Activated CD8-positive, alpha-beta memory T cell treated with anti-CD3 and anti-CD28 coated beads, Interleukin-2, amount 50 U/mL, for 1 hour (primary cell): Measurements from ENCODE around the gene RSPO3.

Experiments used
- DNase-seq: peaks from one replicate; pipeline ENCODE4 v3.0.0-alpha.2; 2020; ENCODE audit errors: extremely low read depth

The RSPO3 gene

GRCh38 chr6:127160484-127160883 lies 42.0 kb downstream of the RSPO3 start:
- no peak for DNase-seq

- DNase-seq: no peak
Observed at GRCh38 chr6:127162836-127163235, 44.4 kb downstream of the RSPO3 start.

- DNase-seq: no peak
Observed at GRCh38 chr6:127164036-127164435, 45.6 kb downstream of the RSPO3 start.

- no peak for DNase-seq
Observed at GRCh38 chr6:127164565-127164964, 46.1 kb downstream of the RSPO3 start.

GRCh38 chr6:127173156-127173940 lies 54.9 kb downstream of the RSPO3 start:
- DNase-seq: no peak

- DNase-seq: no peak
Observed at GRCh38 chr6:127176146-127176545, 57.7 kb downstream of the RSPO3 start.

GRCh38 chr6:127177030-127177922 lies 58.8 kb downstream of the RSPO3 start:
- no peak for DNase-seq

- no peak for DNase-seq
Observed at GRCh38 chr6:127177923-127178231, 59.4 kb downstream of the RSPO3 start.

GRCh38 chr6:127178746-127179145 lies 60.3 kb downstream of the RSPO3 start:
- DNase-seq: no peak

- DNase-seq: no peak
Observed at GRCh38 chr6:127180426-127180825, 62.0 kb downstream of the RSPO3 start.

- no peak for DNase-seq
Observed at GRCh38 chr6:127182501-127182900, 64.0 kb downstream of the RSPO3 start.

- no peak for DNase-seq
Observed at GRCh38 chr6:127185437-127185995, 67.0 kb downstream of the RSPO3 start.

- no peak for DNase-seq
Observed at GRCh38 chr6:127186889-127187288, 68.4 kb downstream of the RSPO3 start.

- DNase-seq: no peak
Observed at GRCh38 chr6:127188744-127189143, 70.3 kb downstream of the RSPO3 start.

- DNase-seq: no peak
Observed at GRCh38 chr6:127190552-127190951, 72.1 kb downstream of the RSPO3 start.

GRCh38 chr6:127191716-127192115 lies 73.2 kb downstream of the RSPO3 start:
- DNase-seq: no peak

- no peak for DNase-seq
Observed at GRCh38 chr6:127192911-127193541, 74.6 kb downstream of the RSPO3 start.

- no peak for DNase-seq
Observed at GRCh38 chr6:127195833-127196232, 77.4 kb downstream of the RSPO3 start.

- DNase-seq: no peak
Observed at GRCh38 chr6:127198549-127198948, 80.1 kb downstream of the RSPO3 start.

- DNase-seq: no peak
Observed at GRCh38 chr6:127199470-127199869, 81.0 kb downstream of the RSPO3 start.

GRCh38 chr6:127200114-127200513 lies 81.6 kb downstream of the RSPO3 start:
- no peak for DNase-seq

- DNase-seq: no peak
Observed at GRCh38 chr6:127201321-127201720, 82.8 kb downstream of the RSPO3 start.
